ENCODE results near the gene LIFR.

DNA sequence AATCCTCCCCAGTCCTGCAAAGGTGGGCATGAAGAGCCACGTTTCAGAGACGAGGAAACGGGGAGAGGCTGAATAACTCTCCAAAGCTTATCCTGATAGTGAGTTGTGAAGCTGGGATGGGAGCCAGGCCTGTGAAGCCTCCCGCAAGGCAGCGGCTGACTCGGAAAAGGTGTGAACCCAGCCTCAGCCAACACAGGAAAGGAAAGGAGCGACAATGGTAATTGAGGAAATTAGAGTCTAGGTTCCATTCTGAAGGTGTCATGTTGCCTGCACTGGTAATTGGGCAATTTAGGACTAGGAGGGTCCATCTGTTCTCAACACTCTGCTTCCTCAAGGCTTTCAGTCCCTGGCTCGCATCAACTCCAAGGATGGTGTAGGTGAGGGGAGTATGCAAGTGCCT is 83.4 kb downstream of the LIFR start:
- TF ChIP-seq, protein P1, sequence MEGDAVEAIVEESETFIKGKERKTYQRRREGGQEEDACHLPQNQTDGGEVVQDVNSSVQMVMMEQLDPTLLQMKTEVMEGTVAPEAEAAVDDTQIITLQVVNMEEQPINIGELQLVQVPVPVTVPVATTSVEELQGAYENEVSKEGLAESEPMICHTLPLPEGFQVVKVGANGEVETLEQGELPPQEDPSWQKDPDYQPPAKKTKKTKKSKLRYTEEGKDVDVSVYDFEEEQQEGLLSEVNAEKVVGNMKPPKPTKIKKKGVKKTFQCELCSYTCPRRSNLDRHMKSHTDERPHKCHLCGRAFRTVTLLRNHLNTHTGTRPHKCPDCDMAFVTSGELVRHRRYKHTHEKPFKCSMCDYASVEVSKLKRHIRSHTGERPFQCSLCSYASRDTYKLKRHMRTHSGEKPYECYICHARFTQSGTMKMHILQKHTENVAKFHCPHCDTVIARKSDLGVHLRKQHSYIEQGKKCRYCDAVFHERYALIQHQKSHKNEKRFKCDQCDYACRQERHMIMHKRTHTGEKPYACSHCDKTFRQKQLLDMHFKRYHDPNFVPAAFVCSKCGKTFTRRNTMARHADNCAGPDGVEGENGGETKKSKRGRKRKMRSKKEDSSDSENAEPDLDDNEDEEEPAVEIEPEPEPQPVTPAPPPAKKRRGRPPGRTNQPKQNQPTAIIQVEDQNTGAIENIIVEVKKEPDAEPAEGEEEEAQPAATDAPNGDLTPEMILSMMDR (IDR thresholded peaks at IDR 0.05; ENCODE audit: extremely low read depth in 1 of 2, insufficient read depth in 1 of 2, low read depth in 1 of 2, low read length in 2 of 2) = no peak
- TF ChIP-seq, protein P2, sequence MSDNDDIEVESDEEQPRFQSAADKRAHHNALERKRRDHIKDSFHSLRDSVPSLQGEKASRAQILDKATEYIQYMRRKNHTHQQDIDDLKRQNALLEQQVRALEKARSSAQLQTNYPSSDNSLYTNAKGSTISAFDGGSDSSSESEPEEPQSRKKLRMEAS (IDR thresholded peaks at IDR 0.05; ENCODE audit: insufficient read depth, insufficient read length) = no peak
- TF ChIP-seq EZH2 (IDR thresholded peaks at IDR 0.05; ENCODE audit: borderline replicate concordance, low read depth, low read length, severe bottlenecking) (no peak), POLR2AphosphoS5 (IDR thresholded peaks at IDR 0.05; ENCODE audit: insufficient read depth, low read depth, low read length) (no peak), POLR2A (IDR thresholded peaks at IDR 0.05; ENCODE audit: low read depth, low read length) (no peak), MYC (IDR thresholded peaks at IDR 0.05; ENCODE audit: low read depth, low read length) (no peak)
